ENCODE results near the gene GTPBP8.

GTPBP8 gene

GRCh38 chr3:113005611-113006010 is 14.8 kb downstream of the GTPBP8 start:
- DNase-seq (ENCODE audit: low spot score): no peak
- in situ Hi-C loops (cut with MboI; ENCODE audit: low sequenced_read_pairs, unreplicated experiment): no loop called here
- TF ChIP-seq, protein P1, sequence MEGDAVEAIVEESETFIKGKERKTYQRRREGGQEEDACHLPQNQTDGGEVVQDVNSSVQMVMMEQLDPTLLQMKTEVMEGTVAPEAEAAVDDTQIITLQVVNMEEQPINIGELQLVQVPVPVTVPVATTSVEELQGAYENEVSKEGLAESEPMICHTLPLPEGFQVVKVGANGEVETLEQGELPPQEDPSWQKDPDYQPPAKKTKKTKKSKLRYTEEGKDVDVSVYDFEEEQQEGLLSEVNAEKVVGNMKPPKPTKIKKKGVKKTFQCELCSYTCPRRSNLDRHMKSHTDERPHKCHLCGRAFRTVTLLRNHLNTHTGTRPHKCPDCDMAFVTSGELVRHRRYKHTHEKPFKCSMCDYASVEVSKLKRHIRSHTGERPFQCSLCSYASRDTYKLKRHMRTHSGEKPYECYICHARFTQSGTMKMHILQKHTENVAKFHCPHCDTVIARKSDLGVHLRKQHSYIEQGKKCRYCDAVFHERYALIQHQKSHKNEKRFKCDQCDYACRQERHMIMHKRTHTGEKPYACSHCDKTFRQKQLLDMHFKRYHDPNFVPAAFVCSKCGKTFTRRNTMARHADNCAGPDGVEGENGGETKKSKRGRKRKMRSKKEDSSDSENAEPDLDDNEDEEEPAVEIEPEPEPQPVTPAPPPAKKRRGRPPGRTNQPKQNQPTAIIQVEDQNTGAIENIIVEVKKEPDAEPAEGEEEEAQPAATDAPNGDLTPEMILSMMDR (IDR thresholded peaks at IDR 0.05; ENCODE audit: borderline replicate concordance, control extremely low read depth, extremely low read depth, insufficient read depth, missing control alignments): no peak

DNA sequence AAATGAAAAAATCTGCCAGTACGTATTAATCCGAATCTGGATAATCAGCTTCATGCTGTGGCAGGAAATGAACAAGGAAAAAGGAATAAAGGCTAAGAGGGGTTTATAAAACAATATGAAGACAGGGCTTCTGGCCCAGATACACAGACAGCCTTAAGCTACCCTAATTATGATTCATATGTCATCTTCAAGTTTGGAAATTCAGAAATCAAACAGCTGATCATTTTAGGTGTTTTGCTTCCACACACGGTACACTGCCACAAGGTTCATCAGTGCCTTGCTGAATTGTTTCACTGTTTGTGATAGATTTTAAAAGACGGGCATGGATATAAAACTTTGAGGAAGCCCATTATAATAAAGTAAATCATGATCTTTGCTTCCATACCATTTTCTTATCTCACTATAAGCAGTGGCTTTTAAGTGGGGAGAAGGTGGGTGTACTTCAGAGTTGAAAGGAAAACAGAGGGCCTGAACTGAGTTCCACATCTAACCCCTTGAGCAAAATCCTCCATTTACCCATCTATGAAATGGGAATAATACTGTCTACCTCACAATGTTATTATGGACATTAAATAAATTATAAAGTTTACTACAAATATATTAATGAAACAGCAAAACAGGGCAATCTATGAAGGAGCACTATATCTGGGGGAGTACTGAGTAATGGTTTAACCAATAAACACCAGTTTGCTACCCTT is 15.7 kb downstream of the GTPBP8 start:
- DNase-seq (ENCODE audit: low spot score): no peak
- in situ Hi-C loops (cut with MboI; ENCODE audit: low sequenced_read_pairs, unreplicated experiment): no loop called here
- TF ChIP-seq, protein P1 (IDR thresholded peaks at IDR 0.05; ENCODE audit: borderline replicate concordance, control extremely low read depth, extremely low read depth, insufficient read depth, missing control alignments): no peak

DNA sequence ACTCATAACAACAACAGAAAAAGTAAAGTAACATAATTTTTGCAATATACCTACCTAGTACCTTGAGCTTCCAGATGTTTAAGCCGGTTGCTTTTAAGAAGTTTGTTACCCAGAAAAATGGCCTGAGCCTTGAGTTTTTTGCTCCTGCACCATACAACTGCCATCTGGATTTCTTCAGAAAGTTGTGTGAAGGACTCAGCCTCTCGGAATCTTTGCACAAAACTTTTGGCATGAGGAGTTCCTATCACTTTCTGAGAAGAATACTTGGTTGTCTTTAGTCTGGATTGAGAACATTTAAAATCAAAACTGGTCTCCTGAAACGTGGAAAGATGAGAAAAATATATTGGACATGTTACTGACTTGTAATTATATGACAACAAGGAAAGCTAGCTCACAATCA is 17.3 kb downstream of the GTPBP8 start:
- TF ChIP-seq, protein P1 (IDR thresholded peaks at IDR 0.05; ENCODE audit: borderline replicate concordance, control extremely low read depth, extremely low read depth, insufficient read depth, missing control alignments): no peak
- in situ Hi-C loops (cut with MboI; ENCODE audit: low sequenced_read_pairs, unreplicated experiment): no loop called here
- no peak for DNase-seq (ENCODE audit: low spot score)

DNA sequence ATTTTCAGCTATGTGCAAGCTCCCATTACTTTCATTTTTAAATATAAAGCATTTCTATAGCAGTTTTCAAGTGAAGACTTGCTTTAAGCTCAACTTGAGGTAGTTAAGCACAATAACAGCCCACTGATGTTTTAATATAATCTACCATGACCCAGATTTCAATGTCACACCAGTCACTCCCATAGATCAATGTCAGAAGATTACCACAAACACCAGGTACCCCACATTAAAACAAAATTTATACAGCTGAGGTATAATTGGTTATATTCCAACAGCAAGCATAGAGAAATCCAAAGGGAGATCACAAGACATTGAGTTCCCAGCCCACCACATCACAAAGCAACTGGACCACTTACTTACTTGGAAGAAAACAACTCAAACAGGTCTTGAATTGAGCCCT is 22.8 kb downstream of the GTPBP8 start:
- no peak for DNase-seq (ENCODE audit: low spot score)
- TF ChIP-seq, protein P1 (IDR thresholded peaks at IDR 0.05; ENCODE audit: borderline replicate concordance, control extremely low read depth, extremely low read depth, insufficient read depth, missing control alignments): no peak
- in situ Hi-C loops (cut with MboI; ENCODE audit: low sequenced_read_pairs, unreplicated experiment): no loop called here

- TF ChIP-seq, protein P1 (IDR thresholded peaks at IDR 0.05; ENCODE audit: borderline replicate concordance, control extremely low read depth, extremely low read depth, insufficient read depth, missing control alignments): no peak
- DNase-seq (ENCODE audit: low spot score): peak; percentile 5
- in situ Hi-C loops (cut with MboI; ENCODE audit: low sequenced_read_pairs, unreplicated experiment): no loop called here
Measured at GRCh38 chr3:113018536-113019181, 27.9 kb downstream of the GTPBP8 start.

DNA sequence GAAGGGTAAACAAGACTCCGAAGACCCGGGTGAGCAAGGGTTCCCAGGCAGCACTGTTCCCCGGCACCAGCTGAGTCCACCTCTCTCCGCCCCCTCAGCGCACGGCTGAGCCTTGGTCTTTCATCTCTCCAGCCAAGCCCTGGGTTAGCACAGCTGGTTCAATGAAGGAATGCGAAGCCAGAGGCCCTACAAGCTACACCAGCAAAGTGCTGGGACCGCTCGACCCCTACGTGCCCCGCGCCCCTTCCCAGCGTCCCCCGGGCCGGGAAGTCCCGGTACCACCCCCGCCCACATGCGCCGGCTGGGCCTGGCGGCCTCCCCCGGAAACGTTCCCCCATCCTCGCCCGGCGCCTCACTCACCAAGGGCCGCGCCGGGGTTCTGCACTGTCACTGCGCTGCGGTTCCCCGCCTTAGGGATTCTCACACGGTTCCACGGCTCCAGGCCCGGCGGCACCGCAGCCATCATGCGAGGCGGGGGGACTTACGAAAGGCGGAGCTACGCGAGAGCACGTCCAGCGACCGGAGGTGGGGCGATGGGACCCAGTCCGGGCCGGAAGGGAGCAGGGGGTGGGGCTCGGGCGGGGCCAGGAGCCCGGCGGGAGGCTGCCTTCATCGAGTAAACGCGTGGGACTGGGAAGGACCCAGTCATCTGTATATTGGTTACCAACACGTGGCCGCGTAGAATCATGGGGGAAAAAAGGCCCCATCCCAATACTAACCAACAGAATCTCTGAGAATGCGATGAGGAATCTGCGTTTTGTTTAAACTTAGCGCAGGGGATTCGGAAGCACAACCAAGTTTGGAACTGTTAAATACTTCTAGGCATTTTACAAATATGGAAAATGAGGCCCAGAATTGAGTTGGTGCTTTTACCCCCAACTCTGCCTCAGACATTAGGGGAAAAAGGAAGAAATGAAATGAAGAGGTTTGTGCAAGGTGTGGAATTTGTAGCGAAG is 28.7 kb downstream of the GTPBP8 start:
- peak; percentile 94 for DNase-seq (ENCODE audit: low spot score)
- in situ Hi-C loops (cut with MboI; ENCODE audit: low sequenced_read_pairs, unreplicated experiment): no loop called here
- TF ChIP-seq, protein P1 (IDR thresholded peaks at IDR 0.05; ENCODE audit: borderline replicate concordance, control extremely low read depth, extremely low read depth, insufficient read depth, missing control alignments): no peak
